ENCODE results near the gene METTL16.

The METTL16 gene

GRCh38 chr17:2393954-2394749, 117.5 kb downstream of the METTL16 start:
- DNase-seq = no peak

GRCh38 chr17:2393174-2393953, 118.3 kb downstream of the METTL16 start:
- peak; percentile 93 for DNase-seq

GRCh38 chr17:2392252-2393173, 119.2 kb downstream of the METTL16 start:
- DNase-seq = peak; percentile 98

GRCh38 chr17:2391597-2392251, 120.0 kb downstream of the METTL16 start:
- DNase-seq = no peak

GRCh38 chr17:2390199-2390836, 121.4 kb downstream of the METTL16 start:
- no peak for DNase-seq

- no peak for DNase-seq
Measured at GRCh38 chr17:2388683-2389055, 123.0 kb downstream of the METTL16 start.

GRCh38 chr17:2388020-2388682, 123.5 kb downstream of the METTL16 start:
- DNase-seq = no peak

GRCh38 chr17:2387086-2388019, 124.3 kb downstream of the METTL16 start:
- DNase-seq = no peak

GRCh38 chr17:2386400-2387085, 125.1 kb downstream of the METTL16 start:
- DNase-seq = no peak

- DNase-seq = no peak
Measured at GRCh38 chr17:2385240-2386210, 126.2 kb downstream of the METTL16 start.

- no peak for DNase-seq
Measured at GRCh38 chr17:2384439-2385127, 127.1 kb downstream of the METTL16 start.

GRCh38 chr17:2383628-2384167, 128.0 kb downstream of the METTL16 start:
- no peak for DNase-seq

GRCh38 chr17:2380950-2381649, 130.6 kb downstream of the METTL16 start:
- no peak for DNase-seq

- DNase-seq = no peak
Measured at GRCh38 chr17:2380226-2380922, 131.3 kb downstream of the METTL16 start.

- no peak for DNase-seq
Measured at GRCh38 chr17:2379489-2380225, 132.0 kb downstream of the METTL16 start.

Measured in CD4-positive, alpha-beta T cell treated with Interleukin-17A for 4 hours (primary cell).